Muscle of arm (tissue), 12 donors: ENCODE results near the gene TAB3. TPM values are rescaled to one million over a fixed set of nuclear protein-coding genes. Genes with fewer than 3 reads are reported as not detected.
"Not testable (repeated sequence)": the region's sequence is repeated elsewhere in the genome, so short reads cannot be mapped to it uniquely, and the experiment has no call there.

Experiments used
- DNase-seq: peaks from one replicate; pipeline ENCODE4 v3.0.0-alpha.2; 2013
- polyA plus RNA-seq, 12 donors: library from polyadenylated mRNA; unstranded; fragments of 120-200 nt; gene quantifications; one replicate each; pipeline ENCODE4 v1.2.1, GENCODE V29; 2013; ENCODE audit not compliant: insufficient read length in 12 of 12

The TAB3 gene
- polyA plus RNA-seq, 12 donors = 11.0 to 24.5 (median 13.8) TPM; not detected in 1

DNA sequence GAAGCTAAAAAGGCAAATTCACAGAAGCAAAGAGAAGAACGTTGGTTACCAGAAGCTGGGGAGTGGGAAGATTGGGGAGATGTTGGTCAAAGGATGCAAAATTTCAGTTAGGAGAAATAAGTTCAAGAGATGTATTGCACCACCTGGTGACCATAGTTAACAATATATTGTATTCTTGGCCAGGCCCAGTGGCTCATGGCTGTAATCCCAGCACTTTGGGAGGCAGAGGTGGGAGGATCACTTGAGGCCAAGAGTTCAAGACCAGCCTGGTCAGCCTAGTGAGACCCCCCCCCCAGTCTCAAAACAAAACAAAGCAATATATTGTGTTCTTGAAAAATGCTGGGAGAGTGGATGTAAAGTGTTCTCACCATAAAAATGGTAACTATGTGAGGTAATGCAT, 67.9 kb downstream of the TAB3 start:
- DNase-seq = no peak

DNA sequence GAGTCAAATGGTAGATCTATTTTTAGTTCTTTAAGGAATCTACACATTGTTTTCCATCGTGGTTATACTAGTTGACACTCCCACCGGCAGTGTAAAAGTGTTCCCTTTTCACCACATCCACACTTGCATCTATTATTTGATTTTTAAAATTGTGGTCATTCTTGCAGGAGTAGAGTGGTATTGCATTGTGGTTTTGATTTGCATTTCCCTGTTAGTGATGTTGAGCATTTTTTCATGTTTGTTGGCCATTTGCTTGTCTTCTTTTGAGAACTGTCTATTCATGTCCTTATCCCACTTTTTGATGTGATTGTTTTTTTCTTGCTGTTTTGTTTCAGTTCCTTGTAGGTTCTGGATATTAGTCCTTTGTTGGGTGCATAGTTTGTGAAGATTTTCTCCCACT, 70.0 kb downstream of the TAB3 start:
- no peak for DNase-seq

DNA sequence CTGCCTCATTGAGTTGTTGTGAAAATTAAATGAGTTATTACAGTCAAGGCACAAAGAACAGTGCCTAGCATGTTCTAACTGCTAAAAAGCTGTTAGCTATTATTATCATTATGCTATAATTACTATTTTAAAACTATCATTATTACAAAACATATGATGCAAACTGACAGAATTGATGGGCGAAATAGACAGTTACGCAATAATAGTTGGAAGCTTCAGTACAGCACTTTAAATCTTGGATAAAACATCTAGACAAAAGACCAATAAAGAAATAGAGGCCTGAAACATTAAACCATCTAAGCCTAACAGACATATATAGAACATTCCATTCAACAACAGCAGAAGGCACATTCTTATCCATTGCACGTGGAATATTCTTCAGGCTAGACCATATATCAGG, 73.0 kb downstream of the TAB3 start:
- DNase-seq = no peak

DNA sequence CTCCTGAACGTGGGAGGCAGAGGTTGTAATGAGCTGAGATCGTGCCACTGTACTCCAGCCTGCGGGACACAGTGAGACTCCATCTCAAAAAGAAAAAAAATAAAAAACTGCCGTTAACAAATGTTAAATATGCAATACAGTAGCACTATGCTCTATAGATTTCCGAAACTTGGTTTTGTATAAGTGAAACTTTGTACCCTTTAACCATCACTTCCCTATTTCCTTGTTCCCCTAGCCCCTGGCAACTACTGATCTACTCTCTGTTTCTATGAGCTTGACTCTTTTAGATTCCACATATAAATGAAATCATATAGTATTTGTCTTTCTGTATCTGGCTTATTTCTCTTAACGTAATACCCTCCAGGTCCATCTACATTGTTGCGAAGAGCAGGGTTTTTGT, 74.1 kb downstream of the TAB3 start:
- DNase-seq = no peak

DNA sequence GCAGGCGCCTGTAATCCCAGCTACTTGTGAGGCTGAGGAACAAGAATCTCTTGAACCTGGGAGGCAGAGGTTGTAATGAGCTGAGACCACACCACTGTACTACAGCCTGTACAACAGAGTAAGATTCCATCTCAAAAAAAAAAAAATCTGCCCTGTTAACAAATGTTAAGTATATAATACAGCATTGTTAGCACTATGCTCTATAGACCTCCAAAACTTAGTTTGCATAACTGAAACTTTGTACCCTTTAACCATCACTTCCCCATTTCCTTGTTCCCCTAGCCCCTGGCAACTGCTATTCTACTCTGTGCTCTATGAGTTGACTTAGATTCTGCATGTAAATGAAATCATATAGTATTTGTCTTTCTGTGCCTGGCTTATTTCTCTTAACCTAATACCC, 76.7 kb downstream of the TAB3 start:
- no peak for DNase-seq

DNA sequence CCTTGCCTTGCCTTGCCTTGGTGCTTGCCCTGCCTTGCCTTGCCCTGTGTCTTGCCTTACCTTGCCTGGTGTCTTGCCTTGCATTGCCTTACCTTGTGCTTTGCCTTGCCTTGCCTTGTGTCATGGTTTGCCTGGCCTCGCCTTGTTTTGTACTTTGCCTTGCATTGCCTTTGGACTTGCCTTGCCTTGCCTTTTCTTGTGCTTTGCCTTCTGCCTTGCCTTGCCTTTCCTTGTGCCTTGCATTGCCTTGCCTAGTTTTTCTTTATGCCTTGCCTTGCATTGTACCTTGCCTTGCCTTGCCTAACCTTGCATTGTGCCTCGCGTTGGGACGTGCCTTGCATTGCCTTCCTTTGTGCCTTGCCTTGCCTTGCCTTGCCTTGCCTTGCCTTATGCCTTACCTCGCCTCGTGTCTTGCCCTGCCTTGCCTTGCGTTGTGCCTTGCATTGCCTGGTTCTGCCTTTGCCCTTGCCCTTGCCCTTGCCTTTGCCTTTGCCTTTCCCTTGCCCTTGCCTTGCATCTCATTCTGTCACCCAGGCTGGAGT, 82.8 kb downstream of the TAB3 start:
- no peak for DNase-seq

DNA sequence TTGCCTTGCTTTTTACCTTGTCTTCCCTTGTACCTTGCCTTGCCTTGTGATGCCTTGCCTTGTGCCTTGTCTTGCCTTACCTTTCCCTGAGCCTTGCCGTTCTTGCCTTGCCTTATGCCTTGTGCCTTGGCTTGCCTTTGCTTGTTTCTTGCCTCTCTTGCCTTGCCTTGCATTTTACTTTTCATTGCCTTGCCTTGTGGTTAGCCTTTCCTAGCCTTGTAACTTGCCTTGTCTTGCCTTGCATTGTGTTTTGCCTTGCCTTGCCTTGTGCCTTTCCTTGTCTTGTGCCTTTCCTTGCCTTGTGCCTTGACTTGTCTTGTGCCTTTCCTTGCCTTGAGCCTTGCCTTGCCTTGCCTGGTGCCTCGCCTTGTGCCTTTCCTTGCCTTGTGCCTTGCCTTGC, 84.6 kb downstream of the TAB3 start:
- DNase-seq = no peak

DNA sequence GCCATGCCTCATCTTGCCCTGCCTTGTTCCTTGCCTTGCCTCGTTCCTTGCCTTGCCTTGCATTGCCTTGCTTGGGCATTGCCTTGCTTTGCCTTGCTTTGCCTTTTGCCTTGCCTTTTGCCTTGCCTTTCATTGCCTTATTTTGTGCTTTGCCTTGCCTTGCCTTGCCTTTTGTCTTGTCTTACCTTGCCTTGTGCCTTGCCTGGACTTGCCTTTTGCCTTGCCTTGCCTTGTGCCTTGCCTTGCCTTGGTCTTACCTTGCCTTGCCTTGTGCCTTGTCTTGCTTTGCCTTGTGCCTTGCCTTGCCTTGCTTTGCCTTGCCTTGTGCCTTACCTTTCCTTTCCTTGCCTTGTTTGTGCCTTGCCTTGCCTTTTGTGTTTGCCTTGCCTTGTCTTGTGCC, 88.2 kb downstream of the TAB3 start:
- no peak for DNase-seq

DNA sequence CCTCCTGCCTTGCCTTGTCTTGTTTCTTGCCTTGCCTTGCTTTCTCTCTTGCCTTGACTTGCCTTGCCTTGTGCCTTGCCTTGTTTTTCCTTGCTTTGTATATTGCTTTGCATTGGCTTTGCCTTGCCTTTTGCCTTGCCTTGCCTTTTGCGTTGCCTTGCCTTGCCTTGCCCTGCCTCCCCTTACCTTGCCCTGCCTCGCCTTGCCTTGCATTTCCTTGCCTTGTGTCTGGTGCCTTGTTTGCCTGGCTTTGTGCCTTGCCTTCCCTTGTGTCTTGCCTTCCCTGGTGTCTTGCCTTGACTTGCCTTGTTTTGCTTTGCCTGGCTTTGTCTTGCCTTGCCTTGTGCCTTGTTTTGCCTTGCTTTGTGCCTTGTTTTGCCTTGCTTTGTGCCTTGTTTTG, 89.7 kb downstream of the TAB3 start:
- no peak for DNase-seq

DNA sequence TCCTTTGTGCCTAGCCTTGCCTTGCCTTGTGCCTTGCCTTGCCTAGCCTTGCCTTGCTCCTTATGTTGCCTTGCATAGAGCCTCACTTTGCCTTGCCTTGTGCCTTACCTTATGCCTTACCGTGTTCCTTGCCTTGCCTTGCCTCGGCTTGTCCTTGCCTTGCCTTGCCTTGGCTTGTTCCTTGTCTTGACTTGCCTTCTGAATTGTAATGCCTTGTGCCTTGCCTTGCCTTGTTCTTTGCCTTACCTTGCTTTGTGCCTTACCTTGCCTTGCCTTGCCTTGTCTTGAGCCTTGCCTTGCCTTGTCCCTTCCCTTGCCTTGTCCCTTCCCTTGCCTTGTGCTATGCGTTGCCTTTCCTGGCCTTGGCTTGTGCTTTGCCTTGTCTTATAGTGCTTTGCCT, 90.2 kb downstream of the TAB3 start:
- no peak for DNase-seq

DNA sequence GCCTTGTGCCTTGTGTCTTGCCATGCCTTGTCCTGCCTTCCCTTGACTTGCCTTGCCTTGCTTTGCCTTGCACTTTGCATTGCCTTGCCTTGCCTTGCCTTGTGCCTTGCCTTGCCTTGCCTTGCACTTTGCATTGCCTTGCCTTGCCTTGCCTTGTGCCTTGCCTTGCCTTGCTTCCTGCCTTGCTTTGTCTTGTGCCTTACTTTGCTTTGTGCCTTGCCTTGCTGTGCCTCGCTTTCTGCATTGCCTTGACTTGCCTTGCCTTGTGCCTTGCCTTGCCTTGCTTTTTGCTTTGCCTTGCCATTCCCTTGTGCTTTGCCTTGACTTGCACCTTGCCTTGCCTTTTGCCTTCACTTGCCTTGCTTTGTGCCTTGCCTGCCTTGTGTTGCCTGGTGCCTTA, 91.8 kb downstream of the TAB3 start:
- DNase-seq = not testable (repeated sequence)

DNA sequence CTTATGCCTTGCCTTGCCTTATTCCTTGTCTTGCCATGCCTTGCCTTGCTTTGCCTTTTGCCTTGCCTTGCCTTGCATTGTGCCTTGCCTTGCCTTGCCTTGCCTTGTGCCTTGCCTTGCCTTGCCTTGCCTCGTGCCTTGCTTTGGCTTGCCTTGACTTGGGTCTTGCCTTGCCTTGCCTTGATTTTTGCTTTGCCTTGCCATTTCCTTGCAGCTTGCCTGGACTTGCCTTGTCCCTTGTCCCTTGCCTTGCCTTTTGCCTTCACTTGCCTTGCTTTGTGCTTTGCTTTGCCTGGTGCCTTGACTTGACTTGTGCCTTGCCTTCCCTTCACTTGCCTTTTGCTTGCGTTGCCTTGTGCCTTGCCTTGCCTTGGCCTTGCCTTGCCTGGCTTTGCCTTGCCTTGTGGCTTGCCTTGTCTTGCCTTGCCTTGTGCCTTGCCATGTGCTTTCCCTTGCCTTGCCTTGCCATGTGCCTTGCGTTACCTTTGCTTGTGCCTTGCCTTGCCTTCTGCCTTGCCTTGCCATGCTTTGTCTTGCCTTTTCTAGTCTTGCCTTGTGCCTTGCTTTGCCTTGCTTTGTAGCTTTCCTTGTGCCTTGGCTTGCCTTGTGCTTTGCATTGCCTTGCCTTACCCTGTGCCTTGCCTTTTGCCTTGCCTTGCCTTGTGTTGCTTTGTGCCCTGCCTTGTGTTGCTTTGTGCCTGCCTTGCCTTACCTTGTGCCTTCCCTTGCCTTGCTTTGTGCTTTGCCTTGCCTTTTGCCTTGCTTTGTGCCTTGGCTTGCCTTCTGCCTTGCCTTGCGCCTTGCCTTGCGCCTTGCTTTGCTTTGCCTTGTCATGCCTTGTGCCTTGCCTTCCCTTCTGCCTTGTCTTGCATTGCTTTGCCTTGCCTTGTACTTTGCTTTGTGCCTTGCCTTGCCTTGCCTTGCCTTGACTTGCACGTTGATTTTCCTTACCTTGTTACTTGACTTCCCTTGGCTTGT, 92.8 kb downstream of the TAB3 start:
- DNase-seq = no peak

DNA sequence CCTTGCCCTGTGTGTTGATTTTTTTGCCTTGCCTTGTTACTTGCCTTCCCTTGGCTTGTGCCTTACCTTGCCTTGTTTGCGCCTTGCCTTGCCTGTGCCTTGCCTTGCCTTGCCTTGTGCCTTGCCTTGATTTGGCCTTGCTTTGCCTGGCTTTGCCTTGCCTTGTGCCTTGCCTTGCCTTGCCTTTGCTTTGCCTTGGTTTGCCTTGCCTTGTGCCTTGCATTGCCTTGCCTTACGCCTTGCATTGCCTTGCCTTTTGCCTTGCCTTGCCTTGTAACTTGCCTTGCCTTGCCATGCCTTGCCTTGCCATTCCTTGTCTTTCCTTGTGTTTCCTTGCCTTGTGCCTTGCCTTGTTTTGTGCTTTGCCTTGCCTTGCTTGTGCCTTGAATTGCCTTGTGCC, 94.6 kb downstream of the TAB3 start:
- no peak for DNase-seq

DNA sequence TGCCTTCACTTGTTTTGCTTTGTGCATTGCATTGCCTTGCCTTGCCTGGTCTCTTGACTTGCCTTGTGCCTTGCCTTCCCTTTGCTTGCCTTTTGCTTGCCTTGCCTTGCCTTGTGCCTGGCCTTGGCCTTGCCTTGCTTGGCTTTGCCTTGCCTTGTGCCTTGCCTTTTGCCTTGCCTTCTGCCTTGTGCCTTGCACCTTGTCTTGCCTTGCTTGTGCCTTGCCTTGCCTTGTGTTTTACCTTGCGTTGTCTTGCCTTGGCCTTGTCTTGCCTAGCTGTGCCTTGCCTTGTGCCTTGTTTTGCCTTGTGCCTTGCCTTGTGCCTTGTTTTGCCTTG, 95.3 kb downstream of the TAB3 start:
- no peak for DNase-seq

DNA sequence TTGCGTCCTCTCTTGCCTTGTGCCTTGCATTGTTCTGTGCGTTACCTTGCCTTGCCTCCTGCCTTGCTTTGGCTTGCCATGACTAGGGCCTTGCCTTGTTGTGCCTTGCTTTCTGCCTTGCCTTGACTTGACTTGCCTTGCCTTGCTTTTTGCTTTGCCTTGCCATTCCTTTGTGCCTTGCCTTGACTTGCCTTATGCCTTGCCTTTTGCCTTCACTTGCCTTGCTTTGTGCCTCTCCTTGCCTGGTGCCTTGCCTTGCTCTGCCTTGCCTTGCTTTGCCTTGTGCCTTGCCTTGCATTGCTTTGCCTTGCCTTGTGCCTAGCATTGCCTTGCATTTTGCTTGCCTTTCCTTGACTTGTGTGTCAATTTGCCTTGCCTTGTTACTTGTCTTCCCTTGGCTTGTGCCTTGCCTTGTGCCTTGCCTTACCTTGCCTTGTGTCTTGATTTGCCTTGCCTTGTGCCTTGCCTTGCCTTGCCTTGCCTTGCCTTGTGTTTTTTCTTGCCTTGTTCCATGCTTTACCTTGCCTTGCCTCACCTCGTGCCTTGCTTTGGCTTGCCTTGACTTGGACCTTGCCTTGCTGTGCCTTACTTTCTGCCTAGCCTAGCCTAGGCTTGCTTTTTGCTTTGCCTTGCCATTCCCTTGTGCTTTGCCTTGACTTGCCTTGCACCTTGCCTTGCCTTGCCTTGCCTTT, 95.8 kb downstream of the TAB3 start:
- DNase-seq = no peak

DNA sequence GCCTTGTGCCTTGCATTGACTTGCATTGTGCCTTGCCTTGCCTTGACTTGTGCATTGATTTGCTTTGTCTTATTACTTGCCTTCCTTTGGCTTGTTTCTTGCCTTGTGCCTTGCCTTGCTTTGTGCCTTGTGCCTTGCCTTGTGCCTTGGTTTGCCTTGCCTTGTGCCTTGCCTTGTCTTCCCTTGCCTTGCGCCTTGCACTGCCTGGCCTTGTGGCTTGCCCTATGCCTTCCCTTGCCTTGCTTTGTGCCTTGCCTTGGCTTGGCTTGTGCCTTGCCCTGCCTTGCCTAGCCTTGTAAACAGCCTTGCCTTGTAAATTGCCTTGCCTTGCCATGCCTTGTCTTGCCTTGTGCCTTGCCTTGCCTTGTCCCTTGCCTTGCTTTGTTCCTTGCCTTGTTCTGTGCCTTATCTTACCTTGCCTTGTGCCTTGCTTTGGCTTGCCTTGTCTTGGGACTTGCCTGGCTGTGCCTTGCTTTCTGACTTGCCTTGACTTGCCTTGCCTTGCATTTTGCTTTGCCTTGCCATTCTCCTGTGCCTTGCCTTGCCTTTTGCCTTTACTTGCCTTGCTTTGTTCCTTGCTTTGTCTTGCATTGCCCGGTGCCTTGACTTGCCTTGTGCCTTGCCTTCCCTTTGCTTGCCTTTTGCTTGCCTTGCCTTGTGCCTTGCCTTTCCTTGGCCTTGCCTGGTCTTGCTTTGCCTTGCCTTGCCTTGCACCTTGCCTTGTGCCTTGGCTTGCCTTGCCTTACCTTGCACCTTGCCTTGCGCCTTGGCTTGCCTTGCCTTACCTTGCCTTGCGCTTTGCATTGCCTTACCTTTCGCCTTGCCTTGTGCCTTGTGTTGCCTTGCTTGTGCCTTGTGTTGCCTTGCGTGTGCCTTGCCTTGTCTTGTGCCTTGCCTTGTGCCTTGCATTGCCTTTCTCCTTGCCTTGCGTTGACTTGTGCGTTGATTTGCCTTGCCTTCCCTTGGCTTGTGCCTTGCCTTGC, 97.5 kb downstream of the TAB3 start:
- no peak for DNase-seq

DNA sequence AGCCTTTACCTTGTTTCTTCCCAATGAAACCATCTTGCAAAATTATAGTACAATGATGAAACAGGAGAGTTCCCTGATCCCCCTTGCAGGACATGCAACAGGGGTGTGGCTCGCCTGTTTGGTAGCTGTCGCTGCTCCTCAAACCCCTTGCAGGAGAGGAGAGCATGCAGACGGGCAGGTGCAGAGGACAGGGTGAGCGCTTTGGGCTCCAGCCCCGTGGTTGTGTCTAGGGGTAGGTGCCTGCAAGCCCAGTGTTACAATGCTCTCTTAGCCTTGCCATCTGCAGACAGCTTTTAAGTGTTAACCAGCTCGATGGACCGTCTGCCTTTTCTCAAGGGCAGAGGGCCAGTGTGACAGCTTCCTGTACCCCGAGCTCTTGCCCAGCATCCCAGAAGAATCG, 102.0 kb downstream of the TAB3 start:
- DNase-seq = no peak

DNA sequence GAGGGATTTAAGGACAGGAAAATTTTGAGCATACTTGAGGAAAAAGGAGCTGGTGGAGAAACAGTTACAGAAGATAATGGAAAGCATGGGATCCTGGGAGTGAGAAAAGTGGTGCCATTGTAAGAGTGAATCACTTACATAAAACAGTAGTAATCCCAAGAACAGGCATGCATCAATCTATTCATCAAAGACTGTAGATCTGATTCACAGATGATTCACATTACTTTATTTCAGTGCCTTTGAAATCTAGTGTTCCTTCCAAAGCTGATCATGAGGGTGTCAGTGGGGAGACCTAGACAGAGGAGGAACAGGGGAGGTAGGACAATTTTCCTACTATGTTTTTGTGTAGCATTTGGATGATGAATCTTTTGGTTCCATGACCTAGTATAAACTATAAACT, 102.7 kb downstream of the TAB3 start:
- DNase-seq = no peak

DNA sequence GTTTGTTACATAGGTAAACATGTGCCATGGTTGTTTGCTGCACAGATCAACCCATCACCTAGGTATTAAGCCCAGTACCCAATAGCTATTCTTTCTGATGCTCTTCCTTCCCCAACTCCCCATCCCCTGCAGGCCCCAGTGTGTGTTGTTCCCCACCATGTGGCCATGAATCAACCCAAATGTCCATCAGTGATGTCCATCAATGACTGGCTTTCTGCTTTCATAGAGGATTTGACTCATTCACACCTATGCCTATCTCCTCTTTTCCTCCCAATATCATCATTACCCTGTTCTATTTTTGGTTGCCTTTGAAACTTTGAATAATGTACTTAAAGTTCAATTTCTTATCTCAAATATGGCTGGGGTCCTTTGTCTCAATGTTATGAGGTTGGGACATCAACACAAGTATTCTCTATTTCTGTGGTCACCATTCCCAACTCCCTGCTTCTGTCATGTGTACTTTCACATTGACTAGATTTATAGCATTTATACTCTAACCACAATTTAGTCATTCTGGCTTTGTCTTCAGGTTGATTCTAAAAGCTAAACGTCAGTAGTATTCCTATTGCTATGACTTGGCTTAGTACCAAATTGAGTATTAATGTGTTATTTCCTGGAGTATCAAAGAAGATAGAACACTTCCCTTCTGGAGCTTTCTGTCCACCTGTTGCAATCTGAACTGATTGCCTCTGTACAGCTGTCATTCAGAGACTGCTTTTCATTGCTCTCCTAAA, 107.2 kb downstream of the TAB3 start:
- DNase-seq = no peak

DNA sequence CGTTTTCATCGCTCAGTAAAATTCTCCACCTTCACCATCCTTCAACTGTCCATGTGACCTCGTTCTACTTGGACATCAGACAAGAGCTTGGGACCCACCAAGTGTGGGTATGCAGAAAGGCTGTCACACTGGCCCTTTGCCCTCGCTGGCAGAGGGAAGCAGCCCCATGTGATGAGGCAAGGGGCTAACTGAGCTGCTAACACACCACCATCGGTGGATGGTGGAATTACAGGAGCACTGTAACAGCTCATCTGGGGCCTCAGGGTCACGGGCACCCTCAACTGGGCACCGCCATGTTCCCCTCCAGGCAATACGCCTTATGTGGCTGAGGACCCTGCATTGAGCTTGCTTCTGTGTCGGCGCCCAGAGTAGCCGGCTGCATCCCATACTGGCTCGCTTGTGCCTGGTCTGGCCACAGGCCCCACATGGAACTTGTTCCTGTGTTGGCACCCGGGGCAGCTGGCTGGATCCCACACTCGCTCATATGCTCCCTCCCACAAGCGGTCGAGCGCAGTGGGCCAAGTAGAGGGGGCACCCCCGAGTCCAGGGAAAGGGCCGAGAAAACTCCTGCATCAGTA, 109.5 kb downstream of the TAB3 start:
- no peak for DNase-seq

DNA sequence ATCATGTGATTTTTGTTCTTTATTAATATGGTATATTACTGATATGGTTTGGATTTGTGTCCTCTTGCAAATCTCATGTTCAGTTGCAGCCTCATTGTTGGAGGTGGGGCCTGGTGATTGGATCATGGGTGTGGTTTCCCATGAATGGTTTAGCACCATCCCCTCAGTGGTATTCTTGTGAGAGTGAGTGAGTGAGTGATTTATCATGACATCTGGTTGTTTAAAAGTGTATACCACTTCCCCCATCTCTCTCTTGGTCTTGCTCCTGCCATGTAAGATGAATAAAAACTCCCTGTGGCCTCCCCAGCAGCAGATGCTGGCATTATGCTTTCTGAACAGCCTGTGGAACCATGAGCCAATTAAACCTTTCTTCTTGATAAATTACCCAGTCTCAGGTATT, 111.5 kb downstream of the TAB3 start:
- DNase-seq = no peak
